Measurements from ENCODE around the gene URGCP. TPM values are rescaled to one million over a fixed set of nuclear protein-coding genes. Genes with fewer than 3 reads are reported as not detected.

The URGCP gene
- total RNA-seq, 2 experiments from 2014 or later: 23.4 to 27.1 TPM

GRCh38 chr7:43931346-43931745 lies 24.9 kb upstream of the URGCP start:
- POLR2A ChIA-PET: no interaction called here
- Mint-ChIP-seq H3K27ac (peak overlapping the region; percentile 72), H3K9me3 (no peaks in the 10 kb centered on the region), H3K27me3 (no peaks in the 10 kb centered on the region), H3K36me3 (ENCODE audit: low read depth) (peaks cover 3% of the 10 kb centered on the region), H3K4me3 (no peak overlapping the region), H3K4me1 (peaks cover 21% of the 10 kb centered on the region)
- DNase-seq: peak; percentile 18
- CTCF ChIA-PET: interaction anchor here (0.7 kb wide), 1 partner anchor 17 kb away, joined by 3 read pairs; no protein-coding TSS in a partner anchor

- H3K27me3 Mint-ChIP-seq: no peaks in the 10 kb centered on the region
- ChIA-PET POLR2A (no interaction called here), CTCF (interaction anchor here (0.5 to 1.2 kb wide), 4 partner anchors 12 to 968 kb away, joined by 3 read pairs; no protein-coding TSS in a partner anchor)
- no peak overlapping the region for H3K4me3 Mint-ChIP-seq
- H3K9me3 Mint-ChIP-seq: no peaks in the 10 kb centered on the region
- peaks cover 31% of the 10 kb centered on the region for H3K4me1 Mint-ChIP-seq
- H3K36me3 Mint-ChIP-seq (ENCODE audit: low read depth): peaks cover 3% of the 10 kb centered on the region
- DNase-seq: no peak
- no peak overlapping the region for H3K27ac Mint-ChIP-seq
These were observed 23.4 kb upstream of the URGCP start for GRCh38 chr7:43929529-43930457.

- peak overlapping the region; percentile 80 for H3K4me3 Mint-ChIP-seq
- H3K9me3 Mint-ChIP-seq: no peaks in the 10 kb centered on the region
- no peaks in the 10 kb centered on the region for H3K27me3 Mint-ChIP-seq
- POLR2A ChIA-PET: no interaction called here
- peaks cover 7% of the 10 kb centered on the region for H3K36me3 Mint-ChIP-seq (ENCODE audit: low read depth)
- H3K27ac Mint-ChIP-seq: no peak overlapping the region
- no peak for DNase-seq
- CTCF ChIA-PET: no interaction called here
- peaks cover 36% of the 10 kb centered on the region for H3K4me1 Mint-ChIP-seq
These were observed 21.4 kb upstream of the URGCP start for GRCh38 chr7:43927810-43928209.

- no peak for DNase-seq
- ChIA-PET POLR2A (interaction anchor here (1.1 kb wide), 1 partner anchor 34 kb away, joined by 4 read pairs; no protein-coding TSS in a partner anchor), CTCF (no interaction called here)
- H3K4me1 Mint-ChIP-seq: peaks cover 38% of the 10 kb centered on the region
- H3K27me3 Mint-ChIP-seq: no peaks in the 10 kb centered on the region
- peaks cover 7% of the 10 kb centered on the region for H3K36me3 Mint-ChIP-seq (ENCODE audit: low read depth)
- H3K9me3 Mint-ChIP-seq: no peaks in the 10 kb centered on the region
- H3K4me3 Mint-ChIP-seq: peak overlapping the region; percentile 80
- peak overlapping the region; percentile 96 for H3K27ac Mint-ChIP-seq
These were observed 20.4 kb upstream of the URGCP start for GRCh38 chr7:43926798-43927123.

GRCh38 chr7:43925984-43926797 lies 19.8 kb upstream of the URGCP start, which contains the start of gene UBE2D4:
TSS of gene UBE2D4 (plus strand) at chr7:43926436. CDS start at chr7:43926533, 97 bp downstream.
- CTCF ChIA-PET: no interaction called here
- Mint-ChIP-seq H3K9me3 (no peaks in the 10 kb centered on the region), H3K27me3 (no peaks in the 10 kb centered on the region), H3K36me3 (ENCODE audit: low read depth) (peaks cover 7% of the 10 kb centered on the region), H3K27ac (peak within 1 kb of the TSS; percentile 96), H3K4me3 (peak within 1 kb of the TSS; percentile 80), H3K4me1 (peaks cover 36% of the 10 kb centered on the region)
- POLR2A ChIA-PET: interaction anchor here (0.7 to 1.1 kb wide), 2 partner anchors 34 to 180 kb away, joined by 3 to 4 read pairs; no protein-coding TSS in a partner anchor
- peak; percentile 90 for DNase-seq

- H3K9me3 Mint-ChIP-seq: no peaks in the 10 kb centered on the region
- ChIA-PET POLR2A (no interaction called here), CTCF (no interaction called here)
- no peak overlapping the region for H3K4me3 Mint-ChIP-seq
- no peak for DNase-seq
- H3K27ac Mint-ChIP-seq: no peak overlapping the region
- no peaks in the 10 kb centered on the region for H3K27me3 Mint-ChIP-seq
- H3K4me1 Mint-ChIP-seq: peaks cover 25% of the 10 kb centered on the region
- peaks cover 9% of the 10 kb centered on the region for H3K36me3 Mint-ChIP-seq (ENCODE audit: low read depth)
These were observed 16.3 kb upstream of the URGCP start for GRCh38 chr7:43922726-43923125.

GRCh38 chr7:43921423-43921822 lies 15.0 kb upstream of the URGCP start:
- H3K4me1 Mint-ChIP-seq: peaks cover 17% of the 10 kb centered on the region
- ChIA-PET POLR2A (no interaction called here), CTCF (interaction anchor here (0.6 to 1.3 kb wide), 3 partner anchors 13 to 222 kb away, joined by 3 read pairs; no protein-coding TSS in a partner anchor)
- DNase-seq: no peak
- no peak overlapping the region for H3K4me3 Mint-ChIP-seq
- peaks cover 11% of the 10 kb centered on the region for H3K36me3 Mint-ChIP-seq (ENCODE audit: low read depth)
- H3K27ac Mint-ChIP-seq: no peak overlapping the region
- H3K9me3 Mint-ChIP-seq: no peaks in the 10 kb centered on the region
- no peaks in the 10 kb centered on the region for H3K27me3 Mint-ChIP-seq

GRCh38 chr7:43915907-43916306 lies 9.5 kb upstream of the URGCP start:
- DNase-seq: no peak
- CTCF ChIA-PET: no interaction called here
- H3K36me3 Mint-ChIP-seq (ENCODE audit: low read depth): peaks cover 13% of the 10 kb centered on the region
- POLR2A ChIA-PET: no interaction called here
- no peaks in the 10 kb centered on the region for H3K4me1 Mint-ChIP-seq
- no peak overlapping the region for H3K27ac Mint-ChIP-seq
- no peaks in the 10 kb centered on the region for H3K27me3 Mint-ChIP-seq
- H3K4me3 Mint-ChIP-seq: no peak overlapping the region
- no peaks in the 10 kb centered on the region for H3K9me3 Mint-ChIP-seq

GRCh38 chr7:43914795-43915194 lies 8.4 kb upstream of the URGCP start:
- H3K36me3 Mint-ChIP-seq (ENCODE audit: low read depth): peaks cover 16% of the 10 kb centered on the region
- H3K27ac Mint-ChIP-seq: no peak overlapping the region
- no peaks in the 10 kb centered on the region for H3K9me3 Mint-ChIP-seq
- no peak for DNase-seq
- no peaks in the 10 kb centered on the region for H3K4me1 Mint-ChIP-seq
- ChIA-PET POLR2A (interaction anchor here (0.6 kb wide), 1 partner anchor 69 kb away, joined by 3 read pairs; no protein-coding TSS in a partner anchor), CTCF (no interaction called here)
- H3K27me3 Mint-ChIP-seq: no peaks in the 10 kb centered on the region
- no peak overlapping the region for H3K4me3 Mint-ChIP-seq

- POLR2A ChIA-PET: no interaction called here
- Mint-ChIP-seq H3K27me3 (no peaks in the 10 kb centered on the region), H3K9me3 (no peaks in the 10 kb centered on the region), H3K36me3 (ENCODE audit: low read depth) (peaks cover 14% of the 10 kb centered on the region), H3K27ac (peak overlapping the region; percentile 96), H3K4me3 (peak overlapping the region; percentile 91), H3K4me1 (peaks cover 26% of the 10 kb centered on the region)
- CTCF ChIA-PET: no interaction called here
- DNase-seq: peak; percentile 23
These were observed 453 bp downstream of the URGCP start for GRCh38 chr7:43905956-43906330.

GRCh38 chr7:43905209-43905946 lies 1.0 kb downstream of the URGCP start:
- Mint-ChIP-seq H3K27me3 (no peaks in the 10 kb centered on the region), H3K27ac (peak overlapping the region; percentile 96), H3K4me3 (peak overlapping the region; percentile 91), H3K4me1 (peaks cover 26% of the 10 kb centered on the region), H3K9me3 (no peaks in the 10 kb centered on the region), H3K36me3 (ENCODE audit: low read depth) (peaks cover 12% of the 10 kb centered on the region)
- ChIA-PET CTCF (interaction anchor here (1.2 kb wide), 1 partner anchor 323 kb away, joined by 3 read pairs; the partner anchor contains the start of gene STK17A), POLR2A (no interaction called here)
- DNase-seq: no peak

- Mint-ChIP-seq H3K4me3 (peak overlapping the region; percentile 91), H3K27ac (no peak overlapping the region), H3K9me3 (no peaks in the 10 kb centered on the region)
These were observed 1.7 kb downstream of the URGCP start for GRCh38 chr7:43904533-43905208.

More at GRCh38 chr7:43904533-43905208, 1.7 kb downstream of the URGCP start:
- POLR2A ChIA-PET: interaction anchor here (0.7 kb wide), 1 partner anchor 34 kb away, joined by 3 read pairs; no protein-coding TSS in a partner anchor
- no peak for DNase-seq
- CTCF ChIA-PET: interaction anchor here (0.7 to 1.2 kb wide), 5 partner anchors 11 to 343 kb away, joined by 3 to 6 read pairs (median 3); partner anchors contain the start of gene STK17A
- no peaks in the 10 kb centered on the region for H3K27me3 Mint-ChIP-seq
- H3K4me1 Mint-ChIP-seq: peaks cover 26% of the 10 kb centered on the region
- H3K36me3 Mint-ChIP-seq (ENCODE audit: low read depth): peaks cover 9% of the 10 kb centered on the region
